Astrocyte of the hippocampus (primary cell): ENCODE measurements around the gene PTGER4.
A peak's percentile ranks its signal among the peaks of the same experiment; 100 is the strongest.
"Not testable (repeated sequence)": the region's sequence is repeated elsewhere in the genome, so short reads cannot be mapped to it uniquely, and the experiment has no call there.

Source experiments
- DNase-seq: peaks from one replicate; pipeline ENCODE4 v3.0.0; 2011; ENCODE audit warnings: low read depth, low spot score

The PTGER4 gene

DNA sequence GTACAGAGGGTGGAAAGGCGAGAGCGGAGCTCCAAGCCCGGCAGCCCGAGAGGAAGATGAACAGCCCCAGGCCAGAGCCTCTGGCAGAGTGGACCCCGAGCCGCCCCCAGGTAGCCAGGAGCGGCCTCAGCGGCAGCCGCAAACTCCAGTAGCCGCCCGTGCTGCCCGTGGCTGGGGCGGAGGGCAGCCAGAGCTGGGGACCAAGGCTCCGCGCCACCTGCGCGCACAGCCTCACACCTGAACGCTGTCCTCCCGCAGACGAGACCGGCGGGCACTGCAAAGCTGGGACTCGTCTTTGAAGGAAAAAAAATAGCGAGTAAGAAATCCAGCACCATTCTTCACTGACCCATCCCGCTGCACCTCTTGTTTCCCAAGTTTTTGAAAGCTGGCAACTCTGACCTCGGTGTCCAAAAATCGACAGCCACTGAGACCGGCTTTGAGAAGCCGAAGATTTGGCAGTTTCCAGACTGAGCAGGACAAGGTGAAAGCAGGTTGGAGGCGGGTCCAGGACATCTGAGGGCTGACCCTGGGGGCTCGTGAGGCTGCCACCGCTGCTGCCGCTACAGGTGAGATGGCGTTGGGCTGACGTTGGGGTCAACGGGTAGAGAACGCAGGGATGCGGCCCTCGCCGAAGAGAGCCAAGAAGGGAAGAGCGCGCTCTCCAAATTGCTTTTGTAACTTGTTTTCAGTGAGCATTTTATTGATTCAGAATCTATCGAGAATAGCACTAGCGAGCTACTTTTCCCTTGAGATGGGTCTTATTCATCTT, at the start of gene PTGER4:
Gene PTGER4 (plus strand): TSS at position 3 of the 769 bp plus-strand sequence. CDS start 1,079 bp downstream, outside the sequence.
- DNase-seq, result no peak

DNA sequence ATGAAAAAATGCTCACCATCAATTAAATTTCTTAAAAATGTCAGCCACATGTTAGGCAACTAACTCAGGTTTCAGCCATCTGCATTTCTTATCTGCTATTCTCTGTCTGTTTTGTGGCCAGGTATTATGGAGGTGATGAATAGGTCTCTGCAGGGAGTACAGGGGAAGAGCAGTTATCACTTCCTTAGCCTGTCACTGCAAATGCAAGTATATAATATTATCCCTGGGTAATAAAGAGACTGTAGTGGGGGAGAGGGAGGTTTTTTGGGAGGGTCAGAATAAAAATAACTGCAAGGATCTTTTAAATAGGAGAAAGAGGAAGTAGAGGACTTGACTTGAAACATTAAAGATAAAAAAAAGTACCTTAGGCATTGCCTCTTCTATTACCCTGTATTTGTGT, 49.6 kb upstream of the PTGER4 start:
- DNase-seq, result no peak

- no peak for DNase-seq
Observed at GRCh38 chr5:40631236-40631635, 48.5 kb upstream of the PTGER4 start.

DNA sequence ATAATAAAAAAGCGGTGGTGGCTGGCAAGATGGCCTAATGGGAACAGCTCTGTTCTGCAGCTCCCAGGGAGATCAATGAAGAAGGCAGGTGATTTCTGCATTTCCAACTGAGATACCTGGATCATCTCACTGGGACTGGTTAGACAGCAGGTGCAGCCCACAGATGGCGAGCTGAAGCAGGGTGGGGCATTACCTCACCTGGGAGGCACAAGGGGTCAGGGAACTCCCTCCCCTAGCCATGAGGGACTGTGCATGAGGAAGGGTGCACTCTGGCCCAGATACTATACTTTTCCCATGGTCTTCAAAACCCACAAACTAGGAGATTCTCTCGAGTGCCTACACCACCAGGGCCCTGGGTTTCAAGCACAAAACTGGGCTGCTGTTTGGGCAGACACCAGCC, 45.6 kb upstream of the PTGER4 start:
- no peak for DNase-seq

- no peak for DNase-seq
Observed at GRCh38 chr5:40634593-40634992, 45.1 kb upstream of the PTGER4 start.

GRCh38 chr5:40639531-40639930, 40.2 kb upstream of the PTGER4 start:
- DNase-seq, result not testable (repeated sequence)

- no peak for DNase-seq
Observed at GRCh38 chr5:40646266-40646665, 33.4 kb upstream of the PTGER4 start.

DNA sequence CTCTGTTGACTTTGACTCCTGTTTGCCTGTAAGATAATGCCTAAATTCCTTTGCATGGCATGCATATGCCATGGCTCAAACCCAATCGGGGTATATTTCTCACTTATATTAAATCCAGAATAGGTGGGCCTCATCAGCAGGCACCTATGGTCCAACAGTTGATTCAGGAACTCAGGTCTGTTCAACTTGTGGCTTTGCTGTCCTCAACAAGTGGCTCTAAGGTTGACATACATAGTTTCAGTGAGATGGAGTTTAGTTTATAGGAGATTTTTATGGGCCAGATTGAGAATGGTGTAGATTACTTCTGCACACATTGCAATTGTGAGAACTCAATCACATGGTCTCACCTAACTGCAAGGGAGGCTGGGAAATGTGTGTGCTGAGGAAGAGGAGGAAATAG, 31.6 kb upstream of the PTGER4 start:
- no peak for DNase-seq

DNA sequence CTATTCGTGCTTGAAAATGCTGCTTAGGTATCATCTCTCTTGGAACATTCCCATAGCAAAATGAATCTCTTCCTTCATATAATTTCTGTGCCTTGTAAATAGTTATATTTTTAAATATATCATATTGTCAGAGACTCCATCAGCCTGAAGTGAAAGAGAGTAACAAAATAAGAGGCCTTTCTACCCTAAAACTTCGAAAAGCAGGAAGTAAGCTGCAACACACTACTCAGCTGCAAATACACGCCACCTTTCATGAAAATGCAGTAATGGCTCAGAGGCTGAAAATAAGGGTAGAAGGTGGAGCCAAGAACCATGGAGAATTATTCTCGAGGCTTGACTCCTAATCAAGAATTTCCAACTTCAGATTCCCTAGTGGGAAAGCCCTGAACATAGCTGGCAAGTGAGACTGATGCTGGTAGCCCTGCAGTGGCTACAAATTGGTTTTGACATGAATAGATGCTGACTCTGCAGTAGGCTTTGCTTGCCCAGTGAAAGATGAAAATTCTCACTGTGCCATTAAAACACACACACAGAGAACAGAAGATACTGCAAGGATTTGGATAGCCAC, 30.2 kb upstream of the PTGER4 start:
- DNase-seq, result peak; percentile 5

DNA sequence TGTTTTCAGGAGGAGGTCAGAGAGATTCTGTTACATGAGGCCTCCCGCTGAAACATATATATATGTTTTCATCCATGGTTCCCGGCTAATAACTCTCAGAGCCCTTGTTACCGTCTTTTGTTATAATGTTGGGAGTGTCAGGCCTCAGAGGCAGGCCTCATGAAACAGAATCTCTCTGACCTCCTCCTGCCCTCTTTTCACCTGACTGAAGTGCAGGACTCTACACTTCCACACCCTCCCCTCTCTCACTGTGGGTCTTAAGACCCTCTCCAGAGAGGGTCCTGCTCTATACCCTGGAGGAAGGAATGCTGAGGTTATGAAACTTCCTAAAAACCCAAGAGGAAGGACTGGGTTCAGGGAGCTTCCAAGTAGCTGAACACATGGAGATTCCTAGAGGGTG, 28.5 kb upstream of the PTGER4 start:
- DNase-seq, result no peak

- no peak for DNase-seq
Observed at GRCh38 chr5:40652441-40653220, 27.1 kb upstream of the PTGER4 start.

GRCh38 chr5:40653221-40654022, 26.3 kb upstream of the PTGER4 start:
- DNase-seq, result no peak

DNA sequence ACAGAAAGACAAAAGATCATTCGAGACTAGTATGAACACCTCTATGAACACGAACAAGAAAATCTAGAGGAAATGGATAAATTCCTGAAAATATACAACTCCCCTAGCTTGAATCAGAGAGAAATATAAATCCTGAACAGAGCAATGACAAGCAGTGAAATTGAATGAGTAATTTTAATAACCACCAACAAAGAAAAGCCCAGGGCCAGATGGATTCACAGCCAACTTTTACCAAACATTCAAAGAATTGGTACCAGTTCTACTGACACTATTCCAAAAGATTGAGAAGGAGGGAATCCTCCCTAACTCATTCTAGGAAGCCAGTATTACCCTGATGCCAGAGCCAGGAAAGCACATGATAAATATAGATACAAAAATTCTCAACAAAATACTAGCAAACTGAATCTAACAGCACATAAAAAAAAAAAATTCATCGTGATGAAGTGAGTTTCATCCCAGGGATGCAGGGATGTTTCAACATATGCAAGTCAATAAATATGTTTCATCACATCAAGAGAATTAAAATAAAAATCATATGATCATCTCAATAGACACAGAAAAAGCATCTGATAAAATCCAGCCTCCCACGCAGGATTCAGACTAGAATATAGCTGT, 25.2 kb upstream of the PTGER4 start:
- no peak for DNase-seq

DNA sequence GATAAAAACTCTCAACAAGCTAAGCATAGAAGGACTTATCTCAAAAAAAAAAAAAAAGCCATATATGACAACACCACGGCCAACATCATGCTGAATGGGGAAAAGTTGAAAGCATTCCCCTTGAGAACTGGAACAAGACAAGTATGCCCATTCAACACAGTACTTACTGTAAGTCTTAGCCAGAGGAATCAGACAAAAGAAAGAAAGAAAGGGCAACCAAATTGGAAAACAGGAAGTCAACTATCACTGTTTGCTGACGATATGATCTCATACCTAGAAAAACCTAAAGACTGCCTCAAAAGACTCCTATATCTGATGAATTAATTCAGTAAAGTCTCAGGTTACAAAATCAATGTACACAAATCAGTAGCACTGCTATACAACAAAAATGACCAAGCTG, 24.6 kb upstream of the PTGER4 start:
- DNase-seq, result no peak

DNA sequence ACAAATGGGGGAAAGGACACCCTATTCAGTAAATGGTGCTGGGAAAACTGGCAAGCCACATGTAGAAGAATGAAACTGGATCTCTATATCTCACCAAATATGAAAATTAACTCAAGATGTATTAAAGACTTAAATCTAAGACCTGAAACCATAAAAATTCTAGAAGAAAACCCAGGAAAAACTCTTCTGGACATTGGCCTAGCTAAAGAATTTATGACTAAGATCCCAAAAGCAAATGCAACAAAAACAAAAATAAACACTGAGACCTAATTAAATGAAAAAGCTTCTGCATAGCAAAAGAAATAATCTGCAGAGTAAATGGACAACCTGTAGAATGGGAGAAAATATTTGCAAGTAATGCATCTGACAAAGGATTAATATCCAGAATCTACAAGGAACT, 23.6 kb upstream of the PTGER4 start:
- DNase-seq, result not testable (repeated sequence)

GRCh38 chr5:40656766-40657165, 22.9 kb upstream of the PTGER4 start:
- no peak for DNase-seq

DNA sequence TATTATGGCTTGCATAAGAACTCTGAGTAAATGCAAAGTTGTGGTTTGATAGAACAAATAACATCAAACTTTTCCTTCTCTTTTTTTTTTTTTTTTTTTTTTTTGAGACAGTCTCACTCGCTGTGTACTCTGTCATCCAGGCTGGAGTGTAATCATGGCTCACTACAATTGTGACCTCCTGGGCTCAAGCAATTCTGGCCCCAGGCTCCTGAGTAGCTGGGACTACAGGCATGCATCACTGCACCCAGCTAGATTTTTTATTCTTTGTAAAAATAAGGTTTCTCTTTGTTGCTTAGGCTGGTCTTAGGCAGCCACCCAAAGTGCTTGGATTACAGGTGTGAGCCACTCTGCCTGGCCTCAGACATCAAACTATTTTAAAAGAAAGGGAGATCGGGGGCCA, 19.0 kb upstream of the PTGER4 start:
- DNase-seq, result no peak

DNA sequence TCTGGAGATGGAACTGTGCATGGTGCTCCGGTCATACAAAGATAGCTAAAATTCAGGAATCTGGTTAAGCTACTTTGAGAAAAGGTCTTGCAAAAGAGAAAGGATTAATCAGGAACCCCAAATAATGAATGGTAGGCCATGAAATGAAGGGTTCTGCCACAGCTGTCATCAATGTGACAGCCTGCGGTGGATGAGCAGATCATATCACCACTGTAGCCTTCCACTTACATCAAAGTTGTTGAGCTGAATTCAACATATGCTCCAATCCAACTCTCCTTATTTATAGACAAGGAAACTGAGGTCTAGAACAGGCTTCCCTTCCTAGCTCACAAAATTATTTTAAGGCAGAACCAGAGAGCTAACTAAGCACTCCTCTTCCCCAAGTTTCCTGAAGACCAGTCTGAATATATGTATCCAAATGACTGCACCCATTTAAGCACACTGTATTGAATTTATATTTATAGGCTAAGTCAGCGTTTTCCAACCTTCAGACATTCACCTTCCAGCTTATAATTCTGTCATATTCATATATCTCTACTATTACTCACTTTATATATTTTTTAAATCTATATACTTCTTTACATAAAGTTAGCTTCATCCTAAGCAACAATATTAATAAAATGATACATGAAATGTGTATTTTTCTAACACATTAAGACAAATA, 13.9 kb upstream of the PTGER4 start:
- DNase-seq, result no peak

- DNase-seq, result no peak
Observed at GRCh38 chr5:40666657-40667056, 13.1 kb upstream of the PTGER4 start.

GRCh38 chr5:40667161-40667663, 12.5 kb upstream of the PTGER4 start:
- no peak for DNase-seq
